HG02973 (cell line): ENCODE measurements around the gene MEG3.
"Not testable (repeated sequence)": the region's sequence is repeated elsewhere in the genome, so short reads cannot be mapped to it uniquely, and the experiment has no call there.

Experiments
- ATAC-seq: cut with Tn5 transposase; IDR thresholded peaks from one replicate; pipeline ENCODE4 v1.9.1; 2021; ENCODE audit warnings: moderate library complexity; ENCODE audit not compliant: unreplicated experiment

The MEG3 gene

GRCh38 chr14:100788942-100789341 lies 37.0 kb upstream of the MEG3 start:
- no peak for ATAC-seq

GRCh38 chr14:100789460-100790417 lies 36.2 kb upstream of the MEG3 start:
- no peak for ATAC-seq

GRCh38 chr14:100790502-100791347 lies 35.2 kb upstream of the MEG3 start:
- no peak for ATAC-seq

GRCh38 chr14:100791348-100791735 lies 34.6 kb upstream of the MEG3 start:
- no peak for ATAC-seq

- ATAC-seq = no peak
Observed at GRCh38 chr14:100791995-100792394, 33.9 kb upstream of the MEG3 start.

- ATAC-seq = no peak
Observed at GRCh38 chr14:100796946-100797345, 29.0 kb upstream of the MEG3 start.

- ATAC-seq = no peak
Observed at GRCh38 chr14:100800041-100800440, 25.9 kb upstream of the MEG3 start.

- not testable (repeated sequence) for ATAC-seq
Observed at GRCh38 chr14:100801433-100801832, 24.5 kb upstream of the MEG3 start.

- ATAC-seq = no peak
Observed at GRCh38 chr14:100802179-100802578, 23.7 kb upstream of the MEG3 start.

GRCh38 chr14:100802766-100803165 lies 23.2 kb upstream of the MEG3 start:
- no peak for ATAC-seq

GRCh38 chr14:100803226-100803625 lies 22.7 kb upstream of the MEG3 start:
- ATAC-seq = no peak

- no peak for ATAC-seq
Observed at GRCh38 chr14:100803676-100804075, 22.2 kb upstream of the MEG3 start.

- no peak for ATAC-seq
Observed at GRCh38 chr14:100804138-100804537, 21.8 kb upstream of the MEG3 start.

- ATAC-seq = no peak
Observed at GRCh38 chr14:100804558-100805309, 21.2 kb upstream of the MEG3 start.

GRCh38 chr14:100806386-100806785 lies 19.5 kb upstream of the MEG3 start:
- ATAC-seq = no peak

- no peak for ATAC-seq
Observed at GRCh38 chr14:100807496-100807895, 18.4 kb upstream of the MEG3 start.

GRCh38 chr14:100807979-100808734 lies 17.8 kb upstream of the MEG3 start:
- no peak for ATAC-seq

GRCh38 chr14:100810435-100810834 lies 15.5 kb upstream of the MEG3 start:
- no peak for ATAC-seq

GRCh38 chr14:100810861-100811461 lies 15.0 kb upstream of the MEG3 start:
- ATAC-seq = no peak

GRCh38 chr14:100813291-100813690 lies 12.6 kb upstream of the MEG3 start:
- ATAC-seq = no peak
